Coronary artery (tissue), 2 donors: Measurements from ENCODE around the gene AUTS2.

Source experiments
- DNase-seq: peaks from one replicate; pipeline ENCODE4 v3.0.0-alpha.2; 2017; ENCODE audit warnings: low spot score
- H3K27ac ChIP-seq, 2 donors: fragments of 200-600 bp; sonication (generic); one replicate each; pipeline ENCODE4 v1.5.1; 2016 to 2019
- H3K4me3 ChIP-seq: fragments of 200-600 bp; sonication (generic); 2 replicates; pipeline ENCODE4 v1.5.1; 2016; ENCODE audit warnings: mild to moderate bottlenecking, moderate library complexity
- CTCF ChIP-seq: fragments of 200-600 bp; sonication (generic); IDR thresholded peaks from one replicate; pipeline ENCODE4 v1.5.1; 2019; ENCODE audit warnings: antibody characterized with exemption

AUTS2 gene

GRCh38 chr7:70456719-70457118 lies 858.4 kb downstream of the AUTS2 start:
- no peak overlapping the region for H3K27ac ChIP-seq
- no peak overlapping the region for H3K4me3 ChIP-seq
- no peak for TF ChIP-seq CTCF
- DNase-seq = no peak

GRCh38 chr7:70457482-70457881 lies 859.2 kb downstream of the AUTS2 start:
- Histone ChIP-seq H3K27ac (no peak overlapping the region), H3K4me3 (no peak overlapping the region)
- no peak for TF ChIP-seq CTCF
- DNase-seq = no peak

- DNase-seq = no peak
- no peak for TF ChIP-seq CTCF
- no peak overlapping the region for H3K4me3 ChIP-seq
- H3K27ac ChIP-seq = no peak overlapping the region
Measured at GRCh38 chr7:70457883-70458680, 859.8 kb downstream of the AUTS2 start.

GRCh38 chr7:70458745-70459144 lies 860.5 kb downstream of the AUTS2 start:
- DNase-seq = no peak
- Histone ChIP-seq H3K4me3 (no peak overlapping the region), H3K27ac (no peak overlapping the region)
- TF ChIP-seq CTCF = no peak

- DNase-seq = no peak
- no peak overlapping the region for H3K27ac ChIP-seq
- H3K4me3 ChIP-seq = no peak overlapping the region
- no peak for TF ChIP-seq CTCF
Measured at GRCh38 chr7:70459546-70459945, 861.3 kb downstream of the AUTS2 start.

GRCh38 chr7:70460071-70460470 lies 861.8 kb downstream of the AUTS2 start:
- no peak for DNase-seq
- TF ChIP-seq CTCF = no peak
- no peak overlapping the region for H3K27ac ChIP-seq
- no peak overlapping the region for H3K4me3 ChIP-seq

- no peak overlapping the region for H3K4me3 ChIP-seq
- no peak for TF ChIP-seq CTCF
- no peak overlapping the region for H3K27ac ChIP-seq
- DNase-seq = no peak
Measured at GRCh38 chr7:70460562-70460961, 862.3 kb downstream of the AUTS2 start.
